Measurements from ENCODE around the gene ELF2.

- TF ChIP-seq CREB5 (CRISPR knock-in tag; IDR thresholded peaks at IDR 0.05; ENCODE audit: low read depth) (no peak), CSRNP3 (CRISPR knock-in tag; IDR thresholded peaks at IDR 0.05) (no peak), ZFP3 (CRISPR knock-in tag; IDR thresholded peaks at IDR 0.05) (no peak), GLIS3 (CRISPR knock-in tag; IDR thresholded peaks at IDR 0.05) (no peak), BACH2 (CRISPR knock-in tag; IDR thresholded peaks at IDR 0.05; ENCODE audit: borderline replicate concordance) (no peak), SNAI2 (CRISPR knock-in tag; IDR thresholded peaks at IDR 0.05) (no peak), ZNF70 (CRISPR knock-in tag; IDR thresholded peaks at IDR 0.05) (no peak), ARNTL (CRISPR knock-in tag; IDR thresholded peaks at IDR 0.05; ENCODE audit: borderline replicate concordance, low read depth) (no peak), PATZ1 (CRISPR knock-in tag; IDR thresholded peaks at IDR 0.05; ENCODE audit: borderline replicate concordance) (no peak), ZNF565 (CRISPR knock-in tag; conservative IDR thresholded peaks at IDR 0.05; ENCODE audit: low read depth) (no peak), TCF4 (CRISPR knock-in tag; IDR thresholded peaks at IDR 0.05; ENCODE audit: borderline replicate concordance) (no peak)
Measured at GRCh38 chr4:139145552-139145932, 31.5 kb downstream of the ELF2 start.
